ENCODE data around the gene AKR1E2.
A peak's percentile ranks its signal among the peaks of the same experiment; 100 is the strongest.

AKR1E2 gene

GRCh38 chr10:4844864-4845263, 18.9 kb downstream of the AKR1E2 start:
- no peak for DNase-seq (ENCODE audit: low read depth, low spot score)

- DNase-seq (ENCODE audit: low read depth, low spot score) = no peak
Observed at GRCh38 chr10:4845766-4846165, 19.8 kb downstream of the AKR1E2 start.

GRCh38 chr10:4846775-4847174, 20.8 kb downstream of the AKR1E2 start:
- DNase-seq (ENCODE audit: low read depth, low spot score) = no peak

GRCh38 chr10:4847561-4848355, 21.8 kb downstream of the AKR1E2 start:
- peak; percentile 49 for DNase-seq (ENCODE audit: low read depth, low spot score)

- DNase-seq (ENCODE audit: low read depth, low spot score) = no peak
Observed at GRCh38 chr10:4848356-4849041, 22.5 kb downstream of the AKR1E2 start.

- DNase-seq (ENCODE audit: low read depth, low spot score) = no peak
Observed at GRCh38 chr10:4849042-4849402, 23.0 kb downstream of the AKR1E2 start.

- DNase-seq (ENCODE audit: low read depth, low spot score) = peak; percentile 89
Observed at GRCh38 chr10:4849555-4850242, 23.7 kb downstream of the AKR1E2 start.

- DNase-seq (ENCODE audit: low read depth, low spot score) = no peak
Observed at GRCh38 chr10:4850397-4850796, 24.4 kb downstream of the AKR1E2 start.

GRCh38 chr10:4851176-4851575, 25.2 kb downstream of the AKR1E2 start:
- DNase-seq (ENCODE audit: low read depth, low spot score) = no peak

- no peak for DNase-seq (ENCODE audit: low read depth, low spot score)
Observed at GRCh38 chr10:4851846-4852245, 25.8 kb downstream of the AKR1E2 start.

GRCh38 chr10:4865945-4866661, 40.1 kb downstream of the AKR1E2 start:
- no peak for DNase-seq (ENCODE audit: low read depth, low spot score)

GRCh38 chr10:4867109-4867519, 41.1 kb downstream of the AKR1E2 start:
- DNase-seq (ENCODE audit: low read depth, low spot score) = no peak

- no peak for DNase-seq (ENCODE audit: low read depth, low spot score)
Observed at GRCh38 chr10:4867520-4868356, 41.7 kb downstream of the AKR1E2 start.

- DNase-seq (ENCODE audit: low read depth, low spot score) = no peak
Observed at GRCh38 chr10:4868357-4868657, 42.3 kb downstream of the AKR1E2 start.

GRCh38 chr10:4882704-4883078, 56.7 kb downstream of the AKR1E2 start:
- DNase-seq (ENCODE audit: low read depth, low spot score) = no peak

- DNase-seq (ENCODE audit: low read depth, low spot score) = no peak
Observed at GRCh38 chr10:4883079-4883739, 57.2 kb downstream of the AKR1E2 start.

GRCh38 chr10:4885162-4885561, 59.2 kb downstream of the AKR1E2 start:
- no peak for DNase-seq (ENCODE audit: low read depth, low spot score)

GRCh38 chr10:4887501-4887900, 61.5 kb downstream of the AKR1E2 start:
- DNase-seq (ENCODE audit: low read depth, low spot score) = no peak

- DNase-seq (ENCODE audit: low read depth, low spot score) = no peak
Observed at GRCh38 chr10:4888236-4888635, 62.2 kb downstream of the AKR1E2 start.

- no peak for DNase-seq (ENCODE audit: low read depth, low spot score)
Observed at GRCh38 chr10:4889959-4890358, 64.0 kb downstream of the AKR1E2 start.

GRCh38 chr10:4892681-4893080, 66.7 kb downstream of the AKR1E2 start:
- no peak for DNase-seq (ENCODE audit: low read depth, low spot score)
